Tibial artery (tissue), 4 donors: ENCODE measurements around the gene MLLT11.
A peak's percentile ranks its signal among the peaks of the same experiment; 100 is the strongest.

Source experiments
- DNase-seq, 2 donors: peaks; one replicate each; pipeline ENCODE4 v3.0.0-alpha.2; 2019
- H3K27ac ChIP-seq, 2 donors: fragments of 200-600 bp; sonication (generic) in 1 of 2; 1 replicate in 1 of 2; 2 replicates in 1 of 2; pipeline ENCODE4 v1.5.1; 2018 to 2019; ENCODE audit warnings: mild to moderate bottlenecking in 1 of 2
- H3K27me3 ChIP-seq, 2 donors: fragments of 200-600 bp; sonication (generic) in 1 of 2; one replicate each; pipeline versions ENCODE4 v1.5.1 to v1.6.0; 2016 to 2019
- H3K36me3 ChIP-seq, 3 donors: fragments of 200-600 bp; sonication (generic) in 2 of 3; one replicate each; pipeline ENCODE4 v1.5.1; 2016 to 2019; ENCODE audit warnings: mild to moderate bottlenecking in 2 of 3
- H3K4me1 ChIP-seq, 4 donors: fragments of 200-600 bp; sonication (generic) in 2 of 4; 1 replicate in 3 of 4; 2 replicates in 1 of 4; pipeline ENCODE4 v1.5.1; 2016 to 2019
- H3K4me3 ChIP-seq, 2 donors: fragments of 200-600 bp; sonication (generic) in 1 of 2; 1 replicate in 1 of 2; 2 replicates in 1 of 2; pipeline ENCODE4 v1.5.1; 2018 to 2019; ENCODE audit warnings: mild to moderate bottlenecking in 2 of 2
- H3K9me3 ChIP-seq, 3 donors: fragments of 200-600 bp; sonication (generic) in 1 of 3; one replicate each; pipeline ENCODE4 v1.5.1; 2016 to 2019
- CTCF ChIP-seq, 2 experiments: fragments of 200-600 bp in 1 of 2; fragments of 450-650 bp in 1 of 2; IDR thresholded peaks; one replicate each; pipeline ENCODE4 v1.5.1; 2017 to 2019; ENCODE audit warnings: antibody characterized with exemption in 2 of 2, mild to moderate bottlenecking in 1 of 2, moderate library complexity in 1 of 2
- intact Hi-C: fragments of 100-400 bp; cut with DNase I; formaldehyde crosslinking; loops from one replicate; pipeline ENCODE4 v1.15.0; 2023; ENCODE audit warnings: low total_unique reads

MLLT11 gene

GRCh38 chr1:151050051-151050688 is 10.0 kb upstream of the MLLT11 start:
- peaks cover 0 to 23% (median 13%) of the 10 kb centered on the region in 4 donors for H3K4me1 ChIP-seq
- intact Hi-C loops: no loop called here
- H3K9me3 ChIP-seq: no peaks in the 10 kb centered on the region
- H3K4me3 ChIP-seq: no peak overlapping the region
- peak overlapping the region in 1 of 2 donors; percentile 98 for H3K27ac ChIP-seq
- no peak for TF ChIP-seq CTCF (IDR thresholded peaks at IDR 0.05)
- H3K36me3 ChIP-seq: peaks cover 29 to 43% (median 36%) of the 10 kb centered on the region in 3 donors
- no peaks in the 10 kb centered on the region for H3K27me3 ChIP-seq
- no peak for DNase-seq

- Histone ChIP-seq H3K4me1 (peaks cover 0 to 36% (median 22%) of the 10 kb centered on the region in 4 donors), H3K27me3 (no peaks in the 10 kb centered on the region), H3K4me3 (no peak overlapping the region), H3K9me3 (no peaks in the 10 kb centered on the region), H3K36me3 (peaks cover 35 to 56% (median 47%) of the 10 kb centered on the region in 3 donors), H3K27ac (no peak overlapping the region)
- intact Hi-C loops: no loop called here
- DNase-seq: no peak
- no peak for TF ChIP-seq CTCF (IDR thresholded peaks at IDR 0.05)
Measured at GRCh38 chr1:151051356-151052009, 8.7 kb upstream of the MLLT11 start.

DNA sequence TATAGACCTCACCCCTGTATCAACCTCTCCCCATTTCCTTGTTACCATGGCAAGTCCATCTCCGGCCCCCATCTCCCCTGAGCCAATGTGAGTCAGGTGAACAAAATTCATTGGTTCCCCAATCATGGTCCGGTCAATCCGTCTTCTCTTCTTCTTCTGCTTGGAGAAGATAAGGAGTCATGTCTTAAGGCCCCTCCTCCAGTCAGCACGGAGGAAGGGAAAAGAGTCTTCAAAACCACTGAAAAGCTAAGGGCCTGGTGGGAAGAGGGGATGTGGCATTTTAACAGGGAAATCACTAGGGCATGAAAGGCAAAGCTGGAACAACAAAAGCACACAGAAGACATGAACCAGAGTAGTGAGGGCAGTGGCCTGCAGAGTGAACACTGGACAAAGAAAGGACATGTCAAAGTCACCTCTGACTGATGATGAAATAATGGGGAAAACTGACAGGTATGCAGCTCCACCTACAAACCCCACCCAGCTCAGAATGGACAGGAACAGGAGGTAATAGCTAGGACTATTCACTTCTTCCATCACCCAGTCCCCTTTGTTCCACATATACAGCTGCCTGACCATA is 5.1 kb upstream of the MLLT11 start:
- no peaks in the 10 kb centered on the region for H3K9me3 ChIP-seq
- H3K36me3 ChIP-seq: peaks cover 39 to 60% (median 47%) of the 10 kb centered on the region in 3 donors
- H3K27me3 ChIP-seq: no peaks in the 10 kb centered on the region
- H3K4me1 ChIP-seq: peaks cover 0 to 35% (median 26%) of the 10 kb centered on the region in 4 donors
- peak overlapping the region; percentile 81 to 91 for H3K27ac ChIP-seq
- H3K4me3 ChIP-seq: no peak overlapping the region
- no peak for TF ChIP-seq CTCF (IDR thresholded peaks at IDR 0.05)
- DNase-seq: no peak
- intact Hi-C loops: no loop called here

- H3K9me3 ChIP-seq: no peaks in the 10 kb centered on the region
- peaks cover 0 to 38% (median 27%) of the 10 kb centered on the region in 4 donors for H3K4me1 ChIP-seq
- no peak for DNase-seq
- H3K36me3 ChIP-seq: peaks cover 39 to 60% (median 47%) of the 10 kb centered on the region in 3 donors
- intact Hi-C loops: no loop called here
- peak overlapping the region; percentile 81 to 91 for H3K27ac ChIP-seq
- no peak for TF ChIP-seq CTCF (IDR thresholded peaks at IDR 0.05)
- H3K27me3 ChIP-seq: no peaks in the 10 kb centered on the region
- H3K4me3 ChIP-seq: no peak overlapping the region
Measured at GRCh38 chr1:151055581-151055980, 4.6 kb upstream of the MLLT11 start.

DNA sequence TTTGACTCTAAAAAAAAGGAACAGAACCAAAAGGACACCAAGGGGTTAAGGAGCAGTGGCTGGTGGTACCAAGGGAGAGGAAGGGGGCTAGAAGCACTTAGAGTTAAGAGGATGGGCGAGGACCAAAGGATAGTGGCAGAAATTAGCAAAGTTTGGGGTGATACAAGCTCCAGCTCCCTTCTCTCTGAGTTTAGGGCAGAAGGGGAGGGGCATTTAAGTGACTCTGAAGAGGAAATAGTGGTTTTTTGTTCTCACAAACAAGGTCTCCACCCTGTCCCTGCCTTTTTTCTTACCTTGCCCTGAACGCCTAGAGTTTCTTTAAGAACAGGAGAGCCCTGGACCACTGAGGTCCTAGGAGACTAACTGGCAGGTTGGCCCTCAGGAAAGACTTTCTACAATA is 4.0 kb upstream of the MLLT11 start:
- H3K27me3 ChIP-seq: no peaks in the 10 kb centered on the region
- no peaks in the 10 kb centered on the region for H3K9me3 ChIP-seq
- intact Hi-C loops: no loop called here
- H3K4me1 ChIP-seq: peaks cover 0 to 43% (median 27%) of the 10 kb centered on the region in 4 donors
- H3K27ac ChIP-seq: peak overlapping the region; percentile 81 to 91
- no peak for TF ChIP-seq CTCF (IDR thresholded peaks at IDR 0.05)
- DNase-seq: no peak
- no peak overlapping the region for H3K4me3 ChIP-seq
- H3K36me3 ChIP-seq: peaks cover 39 to 57% (median 47%) of the 10 kb centered on the region in 3 donors
